Ovary (tissue), 3 donors: ENCODE data around the gene SMYD1.

ENCODE experiments used
- POLR2A ChIP-seq: fragments of 450-650 bp; IDR thresholded peaks from one replicate; pipeline ENCODE4 v1.6.1; 2017; ENCODE audit warnings: antibody characterized with exemption, mild to moderate bottlenecking, moderate library complexity
- TF ChIP-seq, protein P1 (sequence below), 3 donors: fragments of 450-650 bp in 2 of 3; fragments of 200-600 bp in 1 of 3; IDR thresholded peaks; one replicate each; pipeline versions ENCODE4 v1.5.1 to v1.8.0; 2016 to 2022; ENCODE audit warnings: antibody characterized with exemption in 3 of 3, mild to moderate bottlenecking in 1 of 3
- donor health status: DM: no; HTN: no; CAD: no.

DNA sequence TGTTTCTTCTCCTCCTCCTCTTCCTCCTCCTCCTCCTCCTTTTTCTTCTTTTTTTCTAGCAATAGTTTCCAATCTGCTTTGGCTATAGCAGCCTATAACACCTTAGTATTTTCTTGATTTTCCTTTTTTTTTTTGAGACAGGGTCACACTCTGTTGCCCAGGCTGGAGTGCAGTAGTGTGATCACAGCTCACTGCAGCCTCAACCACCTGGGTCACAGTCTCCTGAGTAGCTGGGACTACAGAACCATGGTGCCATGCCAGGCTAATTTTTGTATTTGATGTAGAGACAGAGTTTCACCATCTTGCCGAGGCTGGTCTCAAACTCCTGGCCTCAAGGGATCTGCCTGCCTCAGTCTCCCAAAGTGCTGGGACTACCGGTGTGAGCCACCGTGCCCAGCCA lies 91.9 kb downstream of the SMYD1 start:
- TF ChIP-seq, protein P1, sequence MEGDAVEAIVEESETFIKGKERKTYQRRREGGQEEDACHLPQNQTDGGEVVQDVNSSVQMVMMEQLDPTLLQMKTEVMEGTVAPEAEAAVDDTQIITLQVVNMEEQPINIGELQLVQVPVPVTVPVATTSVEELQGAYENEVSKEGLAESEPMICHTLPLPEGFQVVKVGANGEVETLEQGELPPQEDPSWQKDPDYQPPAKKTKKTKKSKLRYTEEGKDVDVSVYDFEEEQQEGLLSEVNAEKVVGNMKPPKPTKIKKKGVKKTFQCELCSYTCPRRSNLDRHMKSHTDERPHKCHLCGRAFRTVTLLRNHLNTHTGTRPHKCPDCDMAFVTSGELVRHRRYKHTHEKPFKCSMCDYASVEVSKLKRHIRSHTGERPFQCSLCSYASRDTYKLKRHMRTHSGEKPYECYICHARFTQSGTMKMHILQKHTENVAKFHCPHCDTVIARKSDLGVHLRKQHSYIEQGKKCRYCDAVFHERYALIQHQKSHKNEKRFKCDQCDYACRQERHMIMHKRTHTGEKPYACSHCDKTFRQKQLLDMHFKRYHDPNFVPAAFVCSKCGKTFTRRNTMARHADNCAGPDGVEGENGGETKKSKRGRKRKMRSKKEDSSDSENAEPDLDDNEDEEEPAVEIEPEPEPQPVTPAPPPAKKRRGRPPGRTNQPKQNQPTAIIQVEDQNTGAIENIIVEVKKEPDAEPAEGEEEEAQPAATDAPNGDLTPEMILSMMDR (IDR thresholded peaks at IDR 0.05) = no peak
- TF ChIP-seq POLR2A = no peak
